Transverse colon (tissue), 3 donors: Measurements from ENCODE around the gene TRO.

ENCODE experiments used
- CTCF ChIP-seq, 5 experiments: fragments of 200-600 bp in 3 of 5; fragments of 450-650 bp in 2 of 5; sonication (generic) in 3 of 5; IDR thresholded peaks; 1 replicate in 2 of 5; 2 replicates in 3 of 5; pipeline ENCODE4 v1.5.1; 2016 to 2017; ENCODE audit warnings: antibody characterized with exemption in 5 of 5, inconsistent platforms in 3 of 5, mild to moderate bottlenecking in 2 of 5, moderate library complexity in 1 of 5
- EP300 ChIP-seq: sonication (generic); formaldehyde crosslinking; IDR thresholded peaks from one replicate; pipeline ENCODE4 v1.6.1; 2017; ENCODE audit warnings: antibody characterized with exemption, low read depth

- TF ChIP-seq EP300: no peak
- no peak for TF ChIP-seq CTCF (IDR thresholded peaks at IDR 0.05)
Measured at GRCh38 chrX:54977387-54977786, 56.8 kb downstream of the TRO start.
